ENCODE measurements around the gene APEX2.

GRCh38 chrX:55011294-55011693, 11.1 kb downstream of the APEX2 start:
- TF ChIP-seq CTCF (conservative IDR thresholded peaks at IDR 0.05; ENCODE audit: low read depth, low read length) (peak; percentile 30), MXI1 (IDR thresholded peaks at IDR 0.05; ENCODE audit: borderline replicate concordance, low read depth, low read length) (no peak), POLR2A (IDR thresholded peaks at IDR 0.05; ENCODE audit: low read depth, low read length) (no peak), RAD21 (IDR thresholded peaks at IDR 0.05; ENCODE audit: low read length) (no peak), ELK1 (IDR thresholded peaks at IDR 0.05; ENCODE audit: borderline replicate concordance, low read depth, low read length) (no peak), MAFK (IDR thresholded peaks at IDR 0.05; ENCODE audit: low read depth, low read length) (no peak), USF2 (IDR thresholded peaks at IDR 0.05; ENCODE audit: low read depth, low read length) (no peak), BHLHE40 (IDR thresholded peaks at IDR 0.05; ENCODE audit: low read depth, low read length) (no peak)
